ENCODE data around the gene CENPP. TPM values are rescaled to one million over a fixed set of nuclear protein-coding genes. Genes with fewer than 3 reads are reported as not detected.

Gene CENPP
- total RNA-seq, 1 donor = 5.4 TPM

GRCh38 chr9:92659601-92660000, 333.8 kb downstream of the CENPP start:
- no peak for TF ChIP-seq CTCF (IDR thresholded peaks at IDR 0.05; ENCODE audit: extremely low read depth, low read depth, low read length)
- H3K4me3 ChIP-seq (ENCODE audit: insufficient read depth, low read length) = no peak overlapping the region
- H3K4me2 ChIP-seq (ENCODE audit: insufficient read depth, low read length) = no peak overlapping the region
- no peaks in the 10 kb centered on the region for H3K9me3 ChIP-seq (ENCODE audit: low read depth, low read length)
- peaks cover 25% of the 10 kb centered on the region for H3K36me3 ChIP-seq (ENCODE audit: insufficient read depth, low read length)
- peaks cover 88% of the 10 kb centered on the region for H3K79me2 ChIP-seq (ENCODE audit: insufficient read depth, low read length)
- H4K20me1 ChIP-seq (ENCODE audit: insufficient read depth, low read length) = peaks cover 57% of the 10 kb centered on the region
- no peak overlapping the region for H3K27ac ChIP-seq (ENCODE audit: low read depth, low read length)
- H3K4me1 ChIP-seq (ENCODE audit: insufficient read depth, low read length) = peaks cover 8% of the 10 kb centered on the region
- H3K27me3 ChIP-seq (ENCODE audit: insufficient read depth, low read length) = no peaks in the 10 kb centered on the region
- DNase-seq (ENCODE audit: insufficient read length, low spot score, missing footprints) = peak; percentile 73
- no peak overlapping the region for H2AFZ ChIP-seq (ENCODE audit: low read length)

DNA sequence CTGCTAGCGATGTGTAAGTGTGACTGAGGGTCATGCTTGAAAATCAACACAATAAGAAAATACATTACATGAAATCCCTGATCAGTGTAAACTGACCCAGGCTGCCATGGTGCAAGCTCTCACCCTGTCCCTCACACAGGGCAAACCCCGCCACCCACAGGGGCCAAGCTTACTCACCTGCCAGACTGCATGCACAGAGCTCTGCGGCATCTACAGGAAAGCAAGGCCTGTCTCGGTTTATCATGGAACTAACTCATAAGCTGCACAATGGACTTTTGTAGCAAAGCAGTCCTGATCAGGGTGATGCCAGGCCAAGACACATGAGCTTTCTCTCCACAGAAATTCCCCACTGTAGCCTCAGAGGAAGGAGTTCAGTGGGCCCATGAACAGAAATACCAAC, 334.5 kb downstream of the CENPP start:
- Histone ChIP-seq H3K4me1 (ENCODE audit: insufficient read depth, low read length) (peaks cover 7% of the 10 kb centered on the region), H3K9me3 (ENCODE audit: low read depth, low read length) (no peaks in the 10 kb centered on the region), H2AFZ (ENCODE audit: low read length) (no peak overlapping the region), H3K4me3 (ENCODE audit: insufficient read depth, low read length) (no peak overlapping the region), H3K79me2 (ENCODE audit: insufficient read depth, low read length) (peaks cover 88% of the 10 kb centered on the region), H4K20me1 (ENCODE audit: insufficient read depth, low read length) (peaks cover 60% of the 10 kb centered on the region), H3K27ac (ENCODE audit: low read depth, low read length) (no peak overlapping the region), H3K36me3 (ENCODE audit: insufficient read depth, low read length) (peaks cover 24% of the 10 kb centered on the region), H3K27me3 (ENCODE audit: insufficient read depth, low read length) (no peaks in the 10 kb centered on the region), H3K4me2 (ENCODE audit: insufficient read depth, low read length) (no peak overlapping the region)
- TF ChIP-seq CTCF (IDR thresholded peaks at IDR 0.05; ENCODE audit: extremely low read depth, low read depth, low read length) = no peak
- peak; percentile 32 for DNase-seq (ENCODE audit: insufficient read length, low spot score, missing footprints)

- Histone ChIP-seq H3K4me2 (ENCODE audit: insufficient read depth, low read length) (no peak overlapping the region), H3K4me1 (ENCODE audit: insufficient read depth, low read length) (peaks cover 7% of the 10 kb centered on the region), H3K4me3 (ENCODE audit: insufficient read depth, low read length) (no peak overlapping the region), H3K27ac (ENCODE audit: low read depth, low read length) (no peak overlapping the region), H4K20me1 (ENCODE audit: insufficient read depth, low read length) (peaks cover 64% of the 10 kb centered on the region), H3K79me2 (ENCODE audit: insufficient read depth, low read length) (peaks cover 89% of the 10 kb centered on the region), H3K36me3 (ENCODE audit: insufficient read depth, low read length) (peaks cover 21% of the 10 kb centered on the region), H3K9me3 (ENCODE audit: low read depth, low read length) (no peaks in the 10 kb centered on the region), H3K27me3 (ENCODE audit: insufficient read depth, low read length) (no peaks in the 10 kb centered on the region), H2AFZ (ENCODE audit: low read length) (no peak overlapping the region)
- no peak for TF ChIP-seq CTCF (IDR thresholded peaks at IDR 0.05; ENCODE audit: extremely low read depth, low read depth, low read length)
- DNase-seq (ENCODE audit: insufficient read length, low spot score, missing footprints) = no peak
These were observed 335.4 kb downstream of the CENPP start for GRCh38 chr9:92661127-92661526.

DNA sequence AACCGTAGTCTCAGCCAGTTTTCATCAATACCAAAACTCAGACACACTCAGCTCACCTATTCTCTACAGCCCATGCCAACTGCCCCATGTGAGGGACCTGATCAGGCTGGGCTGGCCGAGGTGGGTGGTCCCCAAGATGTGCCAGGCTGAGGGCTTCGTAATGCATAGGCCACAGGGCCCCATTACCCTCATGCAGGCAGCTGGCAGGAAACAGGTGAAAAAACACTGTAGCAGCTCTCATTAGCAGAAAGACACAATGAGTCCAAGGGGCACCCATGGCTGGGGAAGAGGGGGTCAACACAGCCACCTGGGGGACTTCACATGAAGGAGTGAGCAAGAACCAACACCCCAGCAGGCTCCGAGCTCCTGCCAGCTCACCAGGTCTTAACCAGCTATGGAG, 336.0 kb downstream of the CENPP start:
- TF ChIP-seq CTCF (IDR thresholded peaks at IDR 0.05; ENCODE audit: extremely low read depth, low read depth, low read length) = no peak
- Histone ChIP-seq H3K27ac (ENCODE audit: low read depth, low read length) (no peak overlapping the region), H3K4me3 (ENCODE audit: insufficient read depth, low read length) (no peak overlapping the region), H3K79me2 (ENCODE audit: insufficient read depth, low read length) (peaks cover 93% of the 10 kb centered on the region), H3K4me1 (ENCODE audit: insufficient read depth, low read length) (peaks cover 7% of the 10 kb centered on the region), H4K20me1 (ENCODE audit: insufficient read depth, low read length) (peaks cover 70% of the 10 kb centered on the region), H3K36me3 (ENCODE audit: insufficient read depth, low read length) (peaks cover 20% of the 10 kb centered on the region), H3K9me3 (ENCODE audit: low read depth, low read length) (no peaks in the 10 kb centered on the region), H2AFZ (ENCODE audit: low read length) (no peak overlapping the region), H3K4me2 (ENCODE audit: insufficient read depth, low read length) (no peak overlapping the region), H3K27me3 (ENCODE audit: insufficient read depth, low read length) (no peaks in the 10 kb centered on the region)
- peak; percentile 73 for DNase-seq (ENCODE audit: insufficient read length, low spot score, missing footprints)

All from osteoblast (primary cell).